Measurements from ENCODE around the gene BRI3.

DNA sequence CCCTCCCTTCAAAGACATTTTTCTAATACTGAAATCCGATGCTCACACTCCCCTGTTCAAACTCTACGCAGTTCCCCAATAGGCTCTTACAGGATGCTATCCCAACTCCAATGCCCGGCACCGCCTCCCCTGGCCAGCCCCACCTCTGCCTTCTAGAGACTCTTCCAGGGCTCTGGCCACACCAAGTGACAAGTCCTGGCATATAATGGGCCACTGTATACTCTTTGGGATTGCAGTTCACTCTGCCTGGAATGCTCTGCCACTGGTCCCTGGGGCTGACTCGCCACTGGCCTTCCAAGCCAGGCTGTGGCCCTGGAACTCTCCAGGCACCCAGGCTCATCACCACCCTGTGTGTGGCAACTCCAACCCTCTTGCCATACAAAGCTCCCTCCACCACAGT is 3.1 kb upstream of the BRI3 start:
- TF ChIP-seq, protein P1, sequence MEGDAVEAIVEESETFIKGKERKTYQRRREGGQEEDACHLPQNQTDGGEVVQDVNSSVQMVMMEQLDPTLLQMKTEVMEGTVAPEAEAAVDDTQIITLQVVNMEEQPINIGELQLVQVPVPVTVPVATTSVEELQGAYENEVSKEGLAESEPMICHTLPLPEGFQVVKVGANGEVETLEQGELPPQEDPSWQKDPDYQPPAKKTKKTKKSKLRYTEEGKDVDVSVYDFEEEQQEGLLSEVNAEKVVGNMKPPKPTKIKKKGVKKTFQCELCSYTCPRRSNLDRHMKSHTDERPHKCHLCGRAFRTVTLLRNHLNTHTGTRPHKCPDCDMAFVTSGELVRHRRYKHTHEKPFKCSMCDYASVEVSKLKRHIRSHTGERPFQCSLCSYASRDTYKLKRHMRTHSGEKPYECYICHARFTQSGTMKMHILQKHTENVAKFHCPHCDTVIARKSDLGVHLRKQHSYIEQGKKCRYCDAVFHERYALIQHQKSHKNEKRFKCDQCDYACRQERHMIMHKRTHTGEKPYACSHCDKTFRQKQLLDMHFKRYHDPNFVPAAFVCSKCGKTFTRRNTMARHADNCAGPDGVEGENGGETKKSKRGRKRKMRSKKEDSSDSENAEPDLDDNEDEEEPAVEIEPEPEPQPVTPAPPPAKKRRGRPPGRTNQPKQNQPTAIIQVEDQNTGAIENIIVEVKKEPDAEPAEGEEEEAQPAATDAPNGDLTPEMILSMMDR (optimal IDR thresholded peaks at IDR 0.05 in 1 of 3, IDR thresholded peaks at IDR 0.05 in 1 of 3, conservative IDR thresholded peaks at IDR 0.05 in 1 of 3; ENCODE audit: extremely low read depth in 1 of 3, insufficient read depth in 2 of 3, low read length in 3 of 3): no peak
- no peak for TF ChIP-seq EZH2 (IDR thresholded peaks at IDR 0.05; ENCODE audit: low read length)
